Measurements from ENCODE around the gene GPX6.
"Not testable (repeated sequence)": the region's sequence is repeated elsewhere in the genome, so short reads cannot be mapped to it uniquely, and the experiment has no call there.

Gene GPX6

GRCh38 chr6:28517964-28518363, 2.4 kb upstream of the GPX6 start:
- H3K9me3 ChIP-seq (ENCODE audit: control insufficient read depth, insufficient read depth, low read depth, low read length): no peaks in the 10 kb centered on the region
- no peaks in the 10 kb centered on the region for H3K36me3 ChIP-seq (ENCODE audit: control insufficient read depth in 2 of 2, insufficient read depth in 1 of 2, low read length in 2 of 2)
- ChIA-PET CTCF (interaction anchor here (0.7 to 1.4 kb wide), 3 partner anchors 20 to 65 kb away, joined by 3 to 6 read pairs (median 3); no protein-coding TSS in a partner anchor), POLR2A (no interaction called here)
- H3K4me3 ChIP-seq (ENCODE audit: low read depth, low read length): no peak overlapping the region
- no peaks in the 10 kb centered on the region for H3K4me1 ChIP-seq (ENCODE audit: control insufficient read depth, insufficient read depth, low read length)
- TF ChIP-seq INSM2 (tag by site-specific recombination; IDR thresholded peaks at IDR 0.05) (no peak), ZNF600 (tag by site-specific recombination; IDR thresholded peaks at IDR 0.05) (no peak), ZNF837 (tag by site-specific recombination; IDR thresholded peaks at IDR 0.05) (no peak), ZBTB49 (tag by site-specific recombination; IDR thresholded peaks at IDR 0.05; ENCODE audit: low read depth) (no peak), ZNF561 (tag by site-specific recombination; IDR thresholded peaks at IDR 0.05; ENCODE audit: borderline replicate concordance) (no peak), KLF7 (tag by site-specific recombination; IDR thresholded peaks at IDR 0.05; ENCODE audit: borderline replicate concordance) (no peak), ZNF626 (tag by site-specific recombination; IDR thresholded peaks at IDR 0.05) (no peak), ZSCAN4 (tag by site-specific recombination; IDR thresholded peaks at IDR 0.05) (no peak), ZNF174 (tag by site-specific recombination; IDR thresholded peaks at IDR 0.05) (no peak), KLF8 (tag by site-specific recombination; IDR thresholded peaks at IDR 0.05) (no peak), ZFP69B (tag by site-specific recombination; IDR thresholded peaks at IDR 0.05) (no peak), ZEB2 (tag by site-specific recombination; IDR thresholded peaks at IDR 0.05) (no peak)
- no peak overlapping the region for H3K27ac ChIP-seq (ENCODE audit: extremely low read depth, low read depth, low read length)

GRCh38 chr6:28512387-28512786, 3.2 kb downstream of the GPX6 start:
- H3K4me3 ChIP-seq (ENCODE audit: low read depth, low read length); H3K9me3 ChIP-seq (ENCODE audit: control insufficient read depth, insufficient read depth, low read depth, low read length); H3K36me3 ChIP-seq (ENCODE audit: control insufficient read depth in 2 of 2, insufficient read depth in 1 of 2, low read length in 2 of 2); H3K27ac ChIP-seq (ENCODE audit: extremely low read depth, low read depth, low read length); POLR2A ChIA-PET; H3K4me1 ChIP-seq (ENCODE audit: control insufficient read depth, insufficient read depth, low read length): not testable (repeated sequence)
- CTCF ChIA-PET: interaction anchor here (0.7 to 2.3 kb wide), 4 partner anchors 19 to 1243 kb away, joined by 4 to 7 read pairs (median 4); no protein-coding TSS in a partner anchor

GRCh38 chr6:28511628-28512300, 3.8 kb downstream of the GPX6 start:
- ChIA-PET CTCF (interaction anchor here (0.7 to 2.3 kb wide), 3 partner anchors 20 to 1244 kb away, joined by 4 to 7 read pairs (median 5); no protein-coding TSS in a partner anchor), POLR2A (no interaction called here)
- Histone ChIP-seq H3K36me3 (ENCODE audit: control insufficient read depth in 2 of 2, insufficient read depth in 1 of 2, low read length in 2 of 2) (no peaks in the 10 kb centered on the region), H3K4me3 (ENCODE audit: low read depth, low read length) (no peak overlapping the region), H3K9me3 (ENCODE audit: control insufficient read depth, insufficient read depth, low read depth, low read length) (no peaks in the 10 kb centered on the region), H3K4me1 (ENCODE audit: control insufficient read depth, insufficient read depth, low read length) (no peaks in the 10 kb centered on the region), H3K27ac (ENCODE audit: extremely low read depth, low read depth, low read length) (no peak overlapping the region)
- TF ChIP-seq ZNF530 (tag by site-specific recombination; IDR thresholded peaks at IDR 0.05; ENCODE audit: low read depth): no peak
- no peak for TF ChIP-seq PRDM6 (tag by site-specific recombination; IDR thresholded peaks at IDR 0.05)
- no peak for TF ChIP-seq ZNF596 (tag by site-specific recombination; IDR thresholded peaks at IDR 0.05)
- no peak for TF ChIP-seq ZBTB26 (tag by site-specific recombination; optimal IDR thresholded peaks at IDR 0.05)
- TF ChIP-seq AEBP2 (tag by site-specific recombination; IDR thresholded peaks at IDR 0.05; ENCODE audit: borderline replicate concordance): no peak
- no peak for TF ChIP-seq GLI2 (tag by site-specific recombination; IDR thresholded peaks at IDR 0.05; ENCODE audit: borderline replicate concordance, low read depth)
